ENCODE results near the gene VOPP1.

- TF ChIP-seq CTCF (IDR thresholded peaks at IDR 0.05): no peak
- no peak for TF ChIP-seq POLR2A (IDR thresholded peaks at IDR 0.05)
Measured at GRCh38 chr7:55556492-55556891, 15.8 kb downstream of the VOPP1 start.
